Embryonic facial prominence (tissue), 1 donor: Measurements from ENCODE around the gene JMJD7.

ENCODE experiments used
- DNase-seq: peaks from one replicate; pipeline ENCODE4 v3.0.0-alpha.2; 2016; ENCODE audit errors: extremely low spot score

Gene JMJD7

DNA sequence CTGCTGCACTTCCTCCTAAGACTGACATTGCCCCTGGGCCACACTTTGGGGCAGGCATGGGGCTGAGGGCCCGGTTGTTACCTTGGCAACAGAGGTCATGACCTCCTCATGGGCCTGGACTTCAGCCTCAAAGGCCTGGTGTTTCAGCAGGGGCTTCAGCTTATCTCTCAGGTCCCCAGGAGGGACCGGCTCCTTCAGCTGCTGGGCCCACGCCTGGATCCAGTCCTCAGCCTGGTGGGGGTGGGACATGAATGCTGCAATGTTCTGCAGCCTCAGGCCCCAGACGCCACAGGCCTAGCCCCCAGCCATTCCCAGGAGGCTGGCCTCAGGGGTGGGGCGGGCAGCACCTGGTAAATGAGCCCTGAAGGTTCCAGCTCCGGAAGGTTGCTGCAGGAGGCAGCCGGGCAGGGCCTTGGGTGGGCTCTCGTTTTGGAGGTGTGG is 38.4 kb downstream of the JMJD7 start:
- no peak for DNase-seq

DNA sequence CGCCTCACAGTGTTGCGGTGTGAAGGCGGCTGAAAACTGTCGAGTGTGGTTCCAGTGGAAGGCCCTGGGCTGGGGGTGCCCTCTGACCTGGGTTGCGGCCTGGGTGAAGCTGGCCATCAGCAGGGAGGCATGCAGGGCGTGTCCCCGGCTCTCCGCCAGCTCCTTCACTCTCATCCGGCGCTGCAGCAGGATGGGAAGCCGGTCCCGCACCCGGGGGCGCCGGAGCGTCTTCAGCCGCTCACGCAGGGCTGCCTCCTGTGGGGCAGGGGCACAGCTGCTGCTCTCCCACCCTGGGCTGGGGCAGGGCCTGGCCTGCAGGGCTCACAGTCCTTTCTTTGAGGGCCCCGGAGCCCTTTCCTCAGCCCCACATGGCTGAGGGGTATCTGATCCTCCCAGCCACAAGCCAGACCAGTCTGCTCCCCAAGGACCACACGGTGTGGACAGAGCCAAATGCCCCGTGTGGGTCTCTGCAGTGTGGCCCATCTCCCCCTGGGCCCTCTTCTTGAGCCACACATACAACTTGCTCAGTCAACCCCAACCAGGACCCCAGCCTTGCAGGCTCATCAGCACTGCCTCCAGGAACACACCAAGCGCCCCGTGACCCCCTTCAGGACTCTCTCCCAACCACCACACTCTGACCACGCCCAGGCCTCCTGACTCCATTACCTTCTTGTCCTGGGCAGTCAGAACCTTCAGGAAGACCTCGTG is 39.1 kb downstream of the JMJD7 start:
- no peak for DNase-seq

DNA sequence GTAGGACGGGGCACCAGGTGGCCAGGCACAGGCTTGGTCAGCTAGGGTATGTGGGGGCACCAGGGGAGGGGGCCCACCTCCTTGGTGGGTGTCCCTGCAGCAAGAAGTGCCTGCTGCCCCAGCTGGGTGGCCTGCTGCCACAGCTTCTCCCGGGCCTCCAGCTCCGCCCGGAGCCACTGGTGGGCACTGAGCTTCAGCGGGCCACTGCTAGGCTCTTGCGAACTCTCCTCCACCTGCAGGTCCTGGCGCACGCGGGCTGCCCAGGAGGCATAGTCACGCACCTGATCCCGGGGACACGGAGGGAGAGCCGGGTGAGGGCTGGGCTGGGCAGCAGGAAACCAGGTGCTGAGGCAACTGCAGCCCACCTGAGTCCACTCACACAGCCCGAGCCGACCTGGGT is 40.4 kb downstream of the JMJD7 start:
- no peak for DNase-seq

DNA sequence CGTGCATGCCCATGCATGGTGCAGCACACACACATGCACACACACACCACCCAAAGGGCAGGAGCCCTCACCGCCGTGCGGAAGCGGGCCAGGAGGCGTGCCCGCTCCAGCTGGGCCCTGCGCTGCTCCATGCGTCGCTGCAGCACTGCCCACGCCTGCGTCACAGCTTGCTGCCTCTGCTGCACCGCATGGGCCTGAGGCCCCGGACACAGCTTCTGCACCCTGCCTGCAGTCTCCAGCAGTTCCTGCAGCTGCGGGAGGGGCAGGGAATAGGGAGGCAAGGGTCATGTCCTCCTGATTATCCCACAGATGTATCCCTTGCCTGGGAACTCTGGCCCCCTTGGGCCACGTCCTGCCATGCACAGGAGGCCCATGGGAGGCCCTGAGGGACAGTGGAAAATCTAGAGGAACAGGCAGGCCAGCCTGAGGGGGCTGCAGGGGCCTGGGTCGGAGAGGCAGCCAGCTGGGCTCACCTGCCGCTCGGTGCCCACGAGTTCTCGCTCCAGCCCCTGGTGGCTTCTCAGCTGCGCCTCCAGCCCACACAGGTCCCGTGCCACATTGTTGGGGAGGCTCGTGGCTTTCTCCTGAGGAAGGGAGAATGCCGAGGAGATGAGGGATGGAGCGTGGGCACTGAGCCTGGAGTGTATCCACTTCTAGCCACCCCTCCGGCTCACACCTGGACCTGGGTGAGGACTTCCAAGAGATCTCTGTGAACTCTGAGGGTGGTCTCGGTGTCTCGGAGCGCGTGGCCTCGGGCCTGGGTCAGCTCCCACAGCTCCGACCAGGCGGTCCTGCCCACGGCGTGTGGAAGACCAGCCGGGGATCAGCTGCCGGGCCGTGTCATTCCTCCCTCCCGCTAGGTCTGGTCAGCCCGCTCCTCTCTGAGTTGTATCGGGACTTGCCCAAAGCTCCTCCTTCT is 42.1 kb downstream of the JMJD7 start:
- no peak for DNase-seq

DNA sequence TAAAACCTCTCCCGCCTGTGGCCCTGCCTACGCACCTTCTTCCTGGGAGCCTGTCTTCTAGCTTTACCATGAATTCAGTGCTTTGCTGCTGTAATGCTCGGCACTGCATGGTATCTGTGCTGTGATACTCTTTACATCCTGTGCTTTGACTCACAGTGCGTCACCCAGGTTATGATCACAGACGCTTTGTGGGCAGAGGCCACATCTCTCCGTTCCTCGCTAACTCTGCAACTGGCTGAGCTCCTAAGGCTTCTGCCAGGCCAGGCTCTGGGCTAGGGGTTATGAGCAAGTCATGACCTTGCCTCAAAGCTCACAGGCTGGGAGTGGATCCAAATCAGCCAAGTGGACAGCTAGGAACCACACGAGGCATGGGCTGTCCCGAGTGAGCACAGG is 42.8 kb downstream of the JMJD7 start:
- DNase-seq: no peak

DNA sequence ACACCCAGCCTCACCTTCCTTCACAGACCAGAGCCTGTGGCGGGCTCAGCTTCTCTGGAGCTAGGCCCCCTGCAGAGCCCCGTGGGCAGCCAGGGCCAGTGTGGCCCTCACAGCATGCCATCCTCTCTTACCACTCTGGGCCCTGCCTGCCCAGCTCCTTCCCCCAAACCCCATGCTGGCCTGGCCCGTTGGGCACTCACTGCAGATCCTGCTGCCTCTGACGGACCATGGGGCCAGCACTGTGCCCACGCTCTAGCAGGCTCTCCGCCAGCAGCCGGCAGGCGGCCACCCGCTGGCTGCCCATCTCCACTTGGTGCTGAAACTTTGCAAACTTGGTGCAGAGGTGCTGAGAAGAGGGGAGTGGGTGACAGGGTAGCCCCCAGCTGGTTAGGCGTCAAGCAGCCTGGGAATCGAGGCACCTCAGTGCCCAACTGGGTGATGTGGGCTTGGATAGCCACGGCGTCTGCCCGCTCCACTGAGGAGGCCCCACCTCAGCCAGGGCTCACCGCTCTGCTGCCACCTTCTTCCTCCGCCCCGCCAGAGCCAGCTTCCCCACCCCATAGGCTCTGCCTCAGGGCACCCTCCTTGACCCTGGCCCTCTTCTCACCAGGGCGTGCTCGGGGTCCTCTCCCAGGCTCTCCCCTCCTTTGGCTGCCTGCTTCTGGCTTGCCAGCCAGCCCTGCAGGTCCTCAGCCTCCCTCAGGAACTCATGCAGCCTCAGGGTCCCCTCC is 43.4 kb downstream of the JMJD7 start:
- DNase-seq: no peak

DNA sequence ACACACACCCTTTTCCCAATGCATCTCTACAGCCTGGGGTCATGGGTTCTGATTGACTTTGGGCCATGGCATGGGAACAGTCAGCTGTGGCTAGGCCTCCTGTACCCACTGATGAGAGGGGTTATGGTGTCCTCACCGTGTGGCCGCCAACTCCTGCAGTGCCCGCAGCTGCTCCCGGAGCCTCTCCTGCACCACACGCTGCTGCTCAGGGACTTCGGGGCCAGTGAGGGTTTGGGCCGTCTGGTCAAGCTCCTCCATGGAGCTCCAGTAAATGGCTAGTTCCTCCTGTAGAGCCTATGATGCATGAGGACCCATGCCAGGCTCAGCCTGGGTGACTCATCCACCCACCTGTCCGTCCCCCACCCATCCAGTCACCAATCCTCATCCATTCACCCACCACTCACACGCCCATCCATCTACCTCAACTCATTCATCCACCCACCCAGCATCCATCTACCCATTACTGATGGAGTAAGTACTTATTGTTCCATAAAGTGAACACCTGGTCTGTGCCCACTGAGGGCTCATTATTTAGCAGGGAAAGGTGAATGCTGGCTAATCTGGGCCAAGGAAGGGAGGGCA is 44.4 kb downstream of the JMJD7 start:
- no peak for DNase-seq

DNA sequence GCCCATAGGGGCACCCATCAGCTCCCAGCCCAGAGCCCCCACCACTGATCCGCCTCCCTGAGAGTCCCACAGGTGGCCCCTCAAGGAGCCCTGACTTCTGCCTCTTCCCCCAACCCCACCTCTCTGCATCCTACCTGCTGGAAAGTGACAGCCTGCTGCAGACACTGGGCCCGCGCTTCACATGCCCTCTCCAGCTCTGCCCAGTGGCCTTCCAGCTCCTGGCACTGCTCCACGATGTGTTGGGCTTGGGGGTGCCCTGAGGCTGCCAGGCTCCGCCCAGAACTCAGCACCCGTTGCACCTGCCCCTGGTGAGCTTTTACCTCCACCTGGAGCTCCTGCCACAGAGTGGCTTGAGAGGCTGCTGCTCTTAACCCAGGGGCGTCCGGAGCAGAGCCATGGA is 45.8 kb downstream of the JMJD7 start:
- DNase-seq: no peak

DNA sequence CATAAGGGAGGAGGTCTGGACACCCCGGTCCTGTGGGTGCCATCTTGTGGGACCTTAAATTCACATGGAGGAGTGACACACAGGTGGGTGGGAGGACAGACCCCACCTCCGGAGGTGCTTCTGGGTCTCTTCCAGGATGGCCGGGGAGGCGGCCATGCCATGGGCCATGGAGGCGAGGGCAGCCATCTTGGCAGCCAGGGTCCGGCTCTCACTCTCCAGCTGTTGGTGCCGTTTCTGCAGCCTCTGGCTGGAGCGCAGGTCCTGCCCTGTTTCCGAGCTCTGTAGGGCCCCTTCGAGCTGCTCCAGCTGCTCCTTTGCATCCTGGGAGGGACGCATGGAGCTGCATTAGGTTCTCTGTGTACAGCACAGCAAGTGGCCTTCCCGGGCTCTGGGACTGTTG is 46.8 kb downstream of the JMJD7 start:
- no peak for DNase-seq

DNA sequence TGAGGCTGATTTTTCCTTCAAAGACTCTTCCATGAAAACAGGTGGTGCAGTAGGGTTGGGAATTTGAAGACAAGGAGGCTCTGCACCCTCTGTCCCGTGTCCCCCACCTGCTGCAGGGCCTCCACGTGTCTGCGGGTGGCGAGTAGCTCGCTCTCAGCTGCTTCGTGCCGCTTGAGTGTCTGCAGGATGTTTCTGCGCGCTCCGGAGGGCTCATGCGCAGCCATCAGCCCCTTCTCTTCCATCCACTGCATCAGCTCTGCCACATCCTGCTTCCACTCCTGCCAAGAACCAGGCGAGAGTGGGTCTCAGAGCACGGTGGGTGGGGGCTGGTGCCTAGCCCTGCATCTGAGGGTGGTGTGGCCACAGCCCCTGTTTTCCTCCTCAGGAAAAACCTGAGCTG is 48.1 kb downstream of the JMJD7 start:
- DNase-seq: no peak

DNA sequence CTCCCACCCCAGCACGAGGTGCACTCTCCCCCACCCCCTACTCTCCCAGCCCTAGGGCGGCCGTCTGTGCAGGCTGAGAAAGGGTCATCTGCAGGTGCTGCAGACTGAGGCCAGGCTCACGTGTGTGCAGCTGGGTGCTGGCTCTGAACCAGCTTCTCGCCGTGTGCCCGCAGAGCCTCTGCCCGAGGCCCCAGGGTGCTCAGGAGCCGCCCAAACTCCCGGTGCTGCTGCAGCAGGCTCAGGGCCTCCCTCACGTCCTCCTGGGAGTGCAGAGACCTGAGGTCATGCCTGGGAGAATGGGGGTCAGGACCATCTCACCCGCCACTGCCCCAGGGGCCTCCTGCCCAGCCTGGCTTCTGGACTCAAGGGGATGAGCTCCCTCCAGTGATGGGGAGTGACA is 48.8 kb downstream of the JMJD7 start:
- no peak for DNase-seq

DNA sequence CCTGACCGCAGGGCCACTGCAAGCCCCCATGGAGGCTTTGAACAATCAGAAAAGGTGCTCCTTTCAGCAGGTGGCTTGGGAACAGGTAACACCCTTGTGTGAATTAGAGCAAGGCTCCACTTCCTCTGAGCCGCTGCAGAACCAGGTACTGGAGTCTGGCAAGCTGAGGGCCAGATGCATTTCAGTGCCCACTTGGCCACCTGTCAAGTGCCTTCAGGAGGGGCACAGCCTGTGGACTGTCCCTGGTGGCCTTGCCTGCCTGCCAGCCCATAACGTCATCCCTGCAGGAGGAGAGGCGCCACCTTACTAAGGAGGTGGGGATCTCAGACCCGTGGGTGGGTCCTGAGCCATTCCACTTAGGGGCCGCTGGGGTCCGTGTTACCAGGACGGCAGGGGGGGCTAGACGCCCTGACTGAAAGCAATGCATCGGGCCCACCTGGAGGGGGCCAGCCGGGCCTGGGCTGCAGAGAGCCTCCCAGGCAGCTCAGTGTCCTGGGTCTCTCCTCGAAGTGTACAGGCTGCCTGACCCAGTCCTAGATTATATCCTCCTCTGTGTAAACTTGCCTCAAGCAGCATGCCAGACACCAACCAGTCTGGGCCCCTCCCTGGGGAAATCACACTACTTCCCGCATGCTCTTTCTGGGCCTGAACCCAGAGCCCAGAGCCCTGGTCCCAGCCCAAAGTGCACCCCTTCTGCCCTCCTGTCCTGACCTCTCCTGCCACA is 49.9 kb downstream of the JMJD7 start:
- no peak for DNase-seq

DNA sequence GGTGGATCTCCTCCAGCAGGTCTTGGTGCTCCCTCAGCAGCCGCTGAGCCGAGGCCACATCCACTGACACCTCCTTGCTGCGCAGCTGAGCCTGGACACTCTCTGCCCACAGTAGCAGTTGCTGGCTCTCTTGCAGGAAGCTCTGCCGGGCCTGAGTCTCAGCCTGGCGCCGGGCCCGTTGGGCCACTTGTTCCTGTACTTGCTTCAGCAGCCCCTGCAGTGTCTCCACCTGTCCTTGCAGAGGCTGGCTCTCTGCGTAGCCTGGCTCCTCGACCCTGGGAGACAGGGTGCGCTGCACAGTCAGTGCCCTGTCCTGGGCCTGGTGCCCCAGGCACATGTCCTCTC is 50.4 kb downstream of the JMJD7 start:
- no peak for DNase-seq

DNA sequence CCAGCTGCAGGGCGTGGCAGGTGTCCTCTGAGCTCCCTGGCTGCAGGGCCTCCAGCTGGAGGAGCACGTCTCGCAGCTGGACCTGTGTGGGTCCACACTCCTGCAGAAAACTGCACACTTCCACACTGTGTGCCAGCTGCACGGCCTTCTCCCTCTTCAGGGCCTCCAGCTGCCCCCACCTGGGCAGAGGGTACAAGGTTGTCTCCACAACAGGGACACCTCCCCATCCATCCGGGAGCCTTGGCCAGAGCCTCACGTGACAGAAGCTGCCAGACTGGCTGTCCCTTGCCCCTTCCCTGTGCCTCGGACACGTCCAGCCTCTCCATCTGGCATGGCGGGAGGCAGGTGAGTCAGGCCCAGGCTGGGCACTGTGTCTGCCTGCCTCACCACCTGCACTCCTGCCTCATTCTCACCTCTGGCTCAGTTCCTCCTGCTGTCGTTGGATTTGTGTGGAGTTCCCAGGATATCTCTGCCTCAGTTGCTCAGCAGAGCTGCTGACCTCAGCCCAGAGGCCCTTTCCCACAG is 51.5 kb downstream of the JMJD7 start:
- no peak for DNase-seq

DNA sequence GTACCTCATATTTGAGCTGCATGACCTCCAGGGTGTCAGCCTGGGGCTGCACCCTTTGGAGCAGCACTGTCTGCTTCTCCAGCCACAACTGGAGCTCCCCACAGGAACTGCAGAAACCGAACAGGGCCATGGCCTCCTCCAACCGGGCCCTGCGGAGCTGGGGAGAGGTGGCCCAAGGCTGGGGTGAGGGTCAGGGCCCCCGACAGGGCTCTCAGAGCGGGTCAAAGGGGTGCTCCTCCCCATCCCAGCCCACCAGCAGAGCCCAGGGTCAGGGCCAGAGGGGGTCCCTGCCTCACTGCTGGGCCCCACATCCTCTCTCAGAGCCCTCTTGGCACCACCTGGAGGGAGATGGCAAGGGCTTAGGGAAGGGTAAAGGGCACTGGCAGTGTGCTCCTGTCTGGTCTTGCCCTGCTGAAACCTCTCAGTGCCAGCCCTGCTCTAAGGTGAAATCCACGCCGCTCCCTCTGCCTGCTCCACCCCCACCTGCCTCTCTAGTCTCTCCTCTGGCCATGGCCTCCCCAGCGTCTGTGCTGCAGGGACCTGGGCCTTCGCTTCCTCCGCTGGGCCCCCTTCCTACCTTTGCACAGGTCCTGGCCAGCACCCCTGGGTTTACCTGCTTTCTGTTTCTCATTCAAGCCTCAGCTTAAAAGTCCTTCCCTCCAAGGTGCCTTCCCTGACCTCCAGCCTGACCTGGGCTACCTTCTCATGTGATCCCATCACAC is 52.4 kb downstream of the JMJD7 start:
- DNase-seq: no peak

DNA sequence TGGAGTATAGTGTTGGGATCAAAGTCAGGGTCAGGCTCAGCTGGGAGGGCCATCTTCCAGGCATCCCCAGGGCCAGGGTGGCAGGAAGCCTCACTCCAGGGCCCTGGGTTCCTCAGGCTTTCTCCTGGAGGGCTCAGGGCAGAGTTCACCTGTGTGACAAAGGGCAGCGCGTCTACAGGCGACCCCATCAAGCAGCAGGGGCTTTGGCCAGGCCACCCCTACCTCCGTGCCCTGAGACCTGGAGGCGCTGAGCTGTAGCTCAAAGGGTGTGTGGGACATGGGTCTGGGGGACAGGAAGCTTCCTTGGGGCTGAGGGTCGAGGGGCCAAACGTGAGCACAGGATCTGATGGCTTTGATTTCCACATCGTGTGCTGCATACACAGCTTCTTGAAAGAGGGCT is 53.2 kb downstream of the JMJD7 start:
- DNase-seq: no peak

DNA sequence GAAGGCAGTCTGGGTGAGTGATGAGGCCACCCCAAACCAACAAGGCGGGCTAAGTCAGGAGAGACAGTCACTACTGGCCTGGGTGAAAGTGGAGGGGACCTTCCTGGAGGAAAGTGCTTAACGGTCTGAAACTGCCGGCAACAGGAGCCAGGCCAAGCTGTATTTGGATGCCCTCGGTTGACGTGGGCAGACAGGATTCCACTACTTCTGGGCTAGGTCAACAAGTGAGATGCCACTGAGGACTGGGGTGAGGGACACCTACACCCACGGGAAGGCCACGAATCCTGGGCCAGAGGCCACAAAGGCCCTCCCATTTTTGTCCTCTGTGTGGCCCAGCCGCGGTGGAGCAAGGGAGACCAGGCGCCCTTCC is 53.6 kb downstream of the JMJD7 start:
- DNase-seq: no peak

DNA sequence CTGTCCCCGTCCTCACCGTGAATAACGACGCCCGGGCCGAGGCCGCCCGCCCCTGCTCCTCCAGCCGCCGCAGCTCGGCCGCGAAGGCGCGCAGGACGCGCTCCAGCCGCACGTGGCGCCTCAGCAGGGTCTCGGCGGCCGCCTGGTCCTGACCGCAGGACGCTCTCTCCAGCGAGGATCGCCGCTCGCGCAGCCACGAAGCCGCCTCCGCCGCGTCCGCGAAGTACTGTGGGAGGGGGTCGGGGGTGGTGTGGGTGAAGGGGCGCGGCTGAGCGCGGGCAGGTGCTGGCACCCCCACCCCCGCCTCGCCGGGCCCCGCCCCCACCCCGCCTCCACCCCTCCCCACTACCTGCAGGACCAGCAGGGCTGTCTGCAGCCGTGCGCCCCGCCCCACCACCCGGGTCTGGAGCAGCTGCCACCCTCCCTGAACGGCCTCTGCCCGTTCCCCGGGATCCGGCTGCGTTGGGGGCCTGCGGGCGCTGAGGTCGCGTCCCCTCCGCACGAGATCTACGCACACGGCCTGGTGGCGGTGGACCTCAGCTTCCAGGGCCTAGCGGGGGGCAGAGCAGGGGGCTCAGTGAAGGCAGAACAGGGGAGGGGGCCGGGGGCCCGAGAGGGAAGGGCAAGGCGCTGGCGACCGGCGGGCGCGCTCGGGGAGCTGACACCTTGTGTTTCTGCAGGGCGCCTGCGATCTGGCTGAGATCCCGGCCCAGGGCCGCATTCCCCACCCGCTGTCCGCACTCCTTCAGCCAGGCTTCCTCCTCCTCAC is 54.2 kb downstream of the JMJD7 start:
- DNase-seq: no peak

DNA sequence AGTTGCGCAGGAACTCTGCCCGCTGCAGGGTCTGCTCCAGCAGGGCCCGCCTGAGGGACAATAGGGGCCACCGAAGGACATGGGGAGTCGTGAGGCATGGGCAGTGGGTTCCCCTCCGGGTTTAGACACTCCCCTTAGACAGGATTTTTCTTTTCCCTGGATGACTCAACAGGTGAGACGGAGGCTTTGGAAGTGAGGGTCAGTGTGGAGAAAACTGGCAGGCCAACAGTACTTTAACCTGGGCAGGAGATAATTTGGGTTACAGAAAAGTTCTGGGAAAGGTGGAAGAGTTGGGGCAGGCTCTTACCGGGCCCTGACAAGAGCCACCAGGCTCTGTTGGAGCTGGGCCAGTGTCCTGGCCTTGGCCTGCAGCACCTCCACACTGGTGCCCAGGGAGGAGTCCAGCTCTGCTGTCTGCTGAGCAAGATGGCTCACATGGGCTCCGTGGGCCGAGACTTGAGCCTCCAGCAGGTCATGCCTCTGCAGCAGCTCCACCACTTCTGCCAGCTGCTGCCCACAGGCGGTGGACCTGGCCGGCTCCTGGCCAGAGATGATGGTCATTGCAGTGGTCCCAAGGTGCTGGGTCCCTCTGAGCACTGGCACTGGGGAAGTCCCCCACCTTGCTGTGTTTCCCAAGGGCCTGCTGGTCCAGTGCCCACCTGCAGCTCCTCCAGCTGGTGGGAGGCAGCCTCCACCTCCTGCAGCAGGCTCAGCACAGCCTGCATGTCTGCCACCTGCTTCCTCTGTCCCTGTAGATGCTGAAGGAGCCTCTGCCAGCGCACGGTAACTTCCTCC is 55.0 kb downstream of the JMJD7 start:
- no peak for DNase-seq
